ENCODE results near the gene IL34. TPM values are rescaled to one million over a fixed set of nuclear protein-coding genes. Genes with fewer than 3 reads are reported as not detected.

Gene IL34
- polyA plus RNA-seq, 1 experiment = 0.70 TPM

DNA sequence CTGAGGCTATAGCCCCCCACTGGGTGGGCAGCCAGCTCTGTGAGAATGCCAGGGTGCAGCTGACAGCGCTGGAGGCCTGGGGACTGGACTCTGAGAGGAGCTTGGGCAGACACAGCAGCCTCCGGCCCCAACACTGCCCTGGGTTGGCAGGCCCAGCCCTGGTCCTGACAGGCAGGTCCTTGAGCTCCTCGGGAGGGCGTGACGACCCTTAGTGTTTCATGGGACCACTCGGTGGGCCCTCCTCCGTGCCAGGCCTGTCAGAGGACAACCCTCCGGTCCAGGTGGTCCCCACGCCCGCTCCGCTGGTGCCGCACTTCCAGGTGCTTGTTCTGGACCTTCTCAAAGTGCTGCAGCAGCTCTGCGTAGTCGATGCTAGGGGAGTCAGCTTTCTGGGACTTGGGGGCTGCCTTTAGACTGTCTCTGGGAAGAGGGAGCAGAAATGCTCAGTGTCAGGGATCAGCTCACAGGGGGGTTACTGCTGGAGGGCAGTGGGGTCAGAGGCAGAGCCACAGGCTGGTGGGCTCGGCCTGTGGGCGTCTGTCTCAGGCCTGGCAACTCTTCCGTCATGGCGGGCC, 41.4 kb downstream of the IL34 start:
- Histone ChIP-seq H3K4me3 (ENCODE audit: low read depth, low read length) (no peak overlapping the region), H3K36me3 (ENCODE audit: control insufficient read depth, insufficient read depth, low read length) (peaks cover 11% of the 10 kb centered on the region), H3K27me3 (ENCODE audit: control insufficient read depth, insufficient read depth, low read length) (no peaks in the 10 kb centered on the region)
- CTCF ChIA-PET = interaction anchor here (0.7 to 6.5 kb wide), 11 partner anchors 9 to 91 kb away, joined by 3 to 64 read pairs (median 5); no protein-coding TSS in a partner anchor
- DNase-seq (ENCODE audit: low read depth) = no peak
- POLR2A ChIA-PET = interaction anchor here (1.0 to 1.1 kb wide), 3 partner anchors 15 to 27 kb away, joined by 3 read pairs; no protein-coding TSS in a partner anchor
- TF ChIP-seq CTCF (IDR thresholded peaks at IDR 0.05; ENCODE audit: insufficient read depth, low read depth, low read length) = no peak

DNA sequence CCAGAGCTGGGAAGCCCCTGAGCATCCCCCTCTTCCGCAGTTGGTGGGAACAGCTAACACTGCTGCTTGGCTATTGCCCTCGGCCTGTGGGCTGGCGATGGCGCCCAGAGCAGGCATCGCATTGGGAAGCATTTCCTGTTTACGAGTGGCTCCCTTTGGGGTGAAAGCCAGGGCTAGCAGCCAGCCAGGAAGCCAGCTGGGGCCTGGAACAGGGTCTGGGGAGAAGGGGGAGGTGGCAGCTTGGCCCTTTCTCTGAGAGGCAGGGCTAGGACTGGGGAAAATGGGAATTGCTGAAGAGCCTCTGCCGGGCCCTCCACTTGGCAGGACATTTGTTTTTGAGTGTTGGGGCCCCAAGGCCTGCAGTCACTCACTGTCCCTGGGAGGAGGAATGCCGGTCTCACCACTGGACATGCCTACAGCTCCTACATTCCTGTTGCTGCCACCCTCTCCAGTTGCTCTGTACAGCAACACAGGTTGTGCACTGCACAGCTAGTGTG, 41.9 kb downstream of the IL34 start:
- no peaks in the 10 kb centered on the region for H3K27me3 ChIP-seq (ENCODE audit: control insufficient read depth, insufficient read depth, low read length)
- no peak for DNase-seq (ENCODE audit: low read depth)
- POLR2A ChIA-PET = interaction anchor here (0.5 to 1.1 kb wide), 3 partner anchors 15 to 72 kb away, joined by 3 read pairs; no protein-coding TSS in a partner anchor
- no peak overlapping the region for H3K4me3 ChIP-seq (ENCODE audit: low read depth, low read length)
- CTCF ChIA-PET = interaction anchor here (0.7 to 6.5 kb wide), 9 partner anchors 9 to 91 kb away, joined by 3 to 64 read pairs (median 9); no protein-coding TSS in a partner anchor
- H3K36me3 ChIP-seq (ENCODE audit: control insufficient read depth, insufficient read depth, low read length) = peaks cover 6% of the 10 kb centered on the region
- TF ChIP-seq CTCF (IDR thresholded peaks at IDR 0.05; ENCODE audit: insufficient read depth, low read depth, low read length) = no peak

DNA sequence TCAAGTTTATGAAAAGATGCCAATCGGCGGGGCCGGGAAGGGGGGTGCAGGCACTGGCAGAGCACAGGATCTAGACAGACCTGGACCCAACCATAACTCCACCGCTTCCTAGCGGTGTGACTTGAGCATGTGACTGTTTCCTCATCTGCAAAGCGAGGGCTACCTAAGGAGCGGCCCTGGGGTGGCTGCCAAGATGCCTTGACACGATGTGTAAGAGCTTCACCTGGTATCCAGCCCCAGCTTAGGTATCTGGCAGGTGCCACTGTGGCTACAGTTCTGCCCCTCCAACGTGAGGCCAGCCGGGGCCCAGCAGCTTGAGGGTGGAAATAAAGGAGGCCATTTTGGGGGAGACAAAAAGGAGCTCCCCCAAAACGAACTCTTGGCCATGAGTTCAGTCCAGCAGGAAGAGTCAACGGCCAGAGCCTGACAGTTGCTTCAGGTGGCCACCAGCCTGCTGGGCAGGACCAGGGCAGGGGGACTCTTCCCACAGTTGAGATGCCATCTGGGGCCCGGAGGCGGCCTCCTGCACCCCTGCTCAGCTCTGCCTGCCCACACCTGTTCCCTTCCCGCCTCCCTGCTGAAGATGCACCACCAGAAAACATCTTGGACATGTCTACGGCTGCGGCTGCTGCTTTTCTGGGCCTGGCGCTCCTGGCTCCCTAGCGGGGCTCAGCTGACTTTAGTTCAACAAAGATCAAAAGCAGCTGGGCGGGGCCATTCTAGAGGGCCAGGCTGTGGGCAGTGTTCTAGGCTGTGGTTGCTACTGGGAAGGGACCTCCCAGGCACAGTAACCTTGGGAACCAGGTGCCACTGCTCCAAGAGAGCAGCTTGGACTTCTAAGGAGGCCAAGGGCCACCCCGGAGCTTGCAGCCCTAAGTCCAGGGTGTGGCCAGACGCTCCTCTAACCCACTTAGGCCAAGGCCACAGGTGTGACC, 42.9 kb downstream of the IL34 start:
- POLR2A ChIA-PET = interaction anchor here (0.5 kb wide), 1 partner anchor 71 kb away, joined by 3 read pairs; no protein-coding TSS in a partner anchor
- no peak for DNase-seq (ENCODE audit: low read depth)
- H3K4me3 ChIP-seq (ENCODE audit: low read depth, low read length) = no peak overlapping the region
- H3K27me3 ChIP-seq (ENCODE audit: control insufficient read depth, insufficient read depth, low read length) = no peaks in the 10 kb centered on the region
- no peaks in the 10 kb centered on the region; the same call in 1 of the 2 replicates for H3K36me3 ChIP-seq (ENCODE audit: control insufficient read depth, insufficient read depth, low read length)
- TF ChIP-seq CTCF (IDR thresholded peaks at IDR 0.05; ENCODE audit: insufficient read depth, low read depth, low read length) = no peak
- CTCF ChIA-PET = interaction anchor here (0.9 to 6.5 kb wide), 8 partner anchors 8 to 82 kb away, joined by 3 to 64 read pairs (median 12); no protein-coding TSS in a partner anchor

- Histone ChIP-seq H3K27me3 (ENCODE audit: control insufficient read depth, insufficient read depth, low read length) (no peaks in the 10 kb centered on the region), H3K36me3 (ENCODE audit: control insufficient read depth, insufficient read depth, low read length) (no peaks in the 10 kb centered on the region; the same call in 1 of the 2 replicates), H3K4me3 (ENCODE audit: low read depth, low read length) (no peak overlapping the region)
- no peak for DNase-seq (ENCODE audit: low read depth)
- POLR2A ChIA-PET = interaction anchor here (0.7 kb wide), 1 partner anchor 19 kb away, joined by 5 read pairs; no protein-coding TSS in a partner anchor
- CTCF ChIA-PET = interaction anchor here (0.9 to 6.5 kb wide), 6 partner anchors 13 to 81 kb away, joined by 3 to 64 read pairs (median 4); no protein-coding TSS in a partner anchor
- TF ChIP-seq CTCF (IDR thresholded peaks at IDR 0.05; ENCODE audit: insufficient read depth, low read depth, low read length) = no peak
Measured at GRCh38 chr16:70689970-70690891, 43.9 kb downstream of the IL34 start.

Data from BJ (cell line).